Stimulated activated CD4-positive, alpha-beta T cell treated with anti-CD3 and anti-CD28 coated beads, Interleukin-1b, Interleukin-23, amount 100 ng/mL, for 1 hour (primary cell): ENCODE data around the gene FOXK1.

Experiments used
- DNase-seq, 2 donors: peaks; one replicate each; pipeline ENCODE4 v3.0.0-alpha.2; 2020; ENCODE audit warnings: low read depth in 2 of 2

The FOXK1 gene

GRCh38 chr7:4818000-4818794, 136.1 kb downstream of the FOXK1 start:
- DNase-seq: no peak

GRCh38 chr7:4819560-4820404, 137.7 kb downstream of the FOXK1 start:
- no peak for DNase-seq

- no peak for DNase-seq
Measured at GRCh38 chr7:4820405-4820966, 138.4 kb downstream of the FOXK1 start.
